Activated gamma-delta T cell treated with Interleukin-2 at 50 U/mL for 16 hours (primary cell): Measurements from ENCODE around the gene WDR33.
A peak's percentile ranks its signal among the peaks of the same experiment; 100 is the strongest.

Experiments used
- DNase-seq: peaks from one replicate; pipeline ENCODE4 v3.0.0-alpha.2; 2020

Gene WDR33

DNA sequence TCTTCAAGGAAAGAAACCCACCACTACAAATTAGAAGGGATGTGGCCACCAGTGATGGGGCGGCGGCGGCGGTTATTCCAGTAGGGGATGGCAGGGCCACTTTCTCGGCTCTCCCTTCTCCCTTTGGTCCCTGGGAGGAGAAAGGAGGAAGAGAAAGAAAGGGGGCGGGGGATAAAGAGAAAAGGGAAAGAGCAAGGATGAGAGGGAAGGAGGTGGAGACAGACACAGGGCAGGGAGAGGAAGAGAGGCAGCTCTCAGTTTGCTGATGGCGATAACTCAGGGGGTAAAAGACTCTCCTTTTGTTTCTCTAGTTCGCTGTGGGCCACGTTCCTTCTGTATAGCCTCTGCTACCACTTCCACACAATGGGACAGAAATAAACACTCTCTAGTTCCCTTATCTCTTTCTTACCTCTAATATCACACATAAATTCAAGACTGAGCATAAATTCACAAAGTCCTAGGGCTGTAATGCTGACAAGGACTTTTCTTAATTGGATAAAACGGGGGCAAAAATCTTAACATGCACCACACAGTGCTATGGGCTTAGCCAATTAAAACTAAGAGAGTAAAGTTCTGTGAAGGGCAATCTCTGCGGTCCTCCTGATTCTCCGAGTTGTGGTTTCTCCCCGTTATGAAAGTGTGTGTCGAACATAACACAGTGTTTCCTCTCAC lies 95.1 kb downstream of the WDR33 start:
- DNase-seq: no peak

DNA sequence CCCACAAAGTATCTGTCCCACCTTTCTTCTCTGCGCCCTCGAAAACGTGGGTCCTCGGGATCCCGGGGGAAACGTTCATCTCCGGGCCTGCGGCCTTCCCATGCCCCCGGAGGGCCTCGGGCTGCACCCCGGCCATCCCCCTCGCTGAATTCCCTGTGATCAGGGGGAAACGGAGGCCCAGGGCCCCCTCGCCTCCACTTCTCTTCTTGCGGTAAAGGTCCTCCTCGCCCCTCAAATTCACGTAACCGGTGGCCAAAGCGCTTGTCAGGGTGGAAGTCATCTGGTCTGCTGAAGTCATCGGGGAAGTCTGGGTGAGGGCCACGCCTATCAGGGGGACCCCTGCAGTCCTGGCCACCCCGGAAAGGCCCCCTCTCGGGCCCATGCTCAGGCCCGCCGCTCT lies 97.4 kb downstream of the WDR33 start:
- DNase-seq: no peak

DNA sequence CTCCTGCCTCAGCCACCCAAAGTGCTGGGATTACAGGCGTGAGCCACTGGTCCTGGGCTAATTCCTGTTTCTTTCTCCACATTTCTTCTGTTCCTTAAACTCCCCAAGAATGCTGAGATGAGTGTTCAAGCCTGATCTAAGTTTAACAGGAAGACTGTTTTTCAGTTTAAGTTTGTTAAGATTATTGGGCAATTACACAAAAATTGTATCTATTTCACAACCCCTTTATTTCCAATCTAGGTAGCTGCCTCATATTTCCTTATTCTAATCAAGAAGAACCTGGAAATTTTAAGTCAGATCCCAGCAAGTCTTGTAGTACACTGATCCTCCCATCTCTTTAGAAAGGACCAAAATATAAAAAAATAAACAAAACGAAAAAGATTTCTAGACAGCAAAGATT lies 98.0 kb downstream of the WDR33 start:
- DNase-seq: no peak

DNA sequence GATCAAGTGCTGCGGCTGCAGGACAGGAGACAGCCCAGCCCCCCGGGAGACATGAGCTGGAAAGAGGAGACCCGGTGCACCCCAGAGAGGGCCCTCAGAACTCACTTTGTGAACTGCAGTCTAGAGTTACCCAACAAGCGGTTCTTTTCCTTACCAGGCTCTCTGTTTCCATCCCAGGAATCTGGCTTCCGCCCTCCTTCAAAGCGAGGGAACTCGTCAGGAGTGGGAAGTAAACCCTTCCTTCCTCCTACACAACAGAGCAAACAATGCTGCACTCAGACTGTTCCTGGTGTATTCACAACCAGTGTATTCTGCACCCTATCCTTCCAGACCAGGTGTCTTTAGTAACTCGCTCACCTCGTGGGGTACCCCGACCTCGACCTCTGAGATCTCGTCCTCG lies 101.6 kb downstream of the WDR33 start:
- no peak for DNase-seq

DNA sequence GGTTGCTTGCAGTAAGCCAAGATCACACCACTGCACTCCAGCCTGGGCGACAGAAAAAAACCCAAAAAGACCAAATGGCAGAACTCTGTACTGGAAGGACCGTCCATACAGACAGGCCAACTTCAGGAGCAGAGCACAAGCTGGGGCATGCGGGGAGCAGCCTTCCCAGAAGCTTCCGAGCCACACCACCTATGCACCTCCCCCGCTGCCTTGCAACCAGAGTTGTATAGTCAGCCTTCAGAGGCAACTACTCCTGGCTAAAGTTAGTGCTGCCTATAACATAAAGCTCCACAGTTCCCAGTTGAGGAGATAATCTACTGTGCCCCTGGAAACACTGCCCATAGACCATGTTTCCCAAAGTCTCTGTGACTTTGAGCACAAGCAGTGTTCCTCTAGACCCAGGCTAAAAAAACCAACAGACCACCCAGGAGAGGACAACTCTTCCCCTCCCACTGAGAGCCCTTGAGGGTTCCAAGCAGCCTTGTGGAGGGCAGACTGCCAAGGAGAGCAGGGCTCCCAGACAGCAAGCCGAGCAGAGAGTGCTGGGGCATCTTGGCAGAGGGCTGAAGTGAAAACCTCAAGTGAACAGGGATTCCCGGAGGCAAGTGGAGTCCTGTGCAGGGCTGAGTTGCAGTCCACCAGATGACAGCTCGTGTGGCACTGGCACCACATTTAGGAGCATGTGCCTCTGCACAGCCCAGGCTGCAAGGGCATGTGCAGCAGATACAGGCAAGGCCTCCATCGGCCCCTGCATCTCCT lies 102.9 kb downstream of the WDR33 start:
- no peak for DNase-seq

DNA sequence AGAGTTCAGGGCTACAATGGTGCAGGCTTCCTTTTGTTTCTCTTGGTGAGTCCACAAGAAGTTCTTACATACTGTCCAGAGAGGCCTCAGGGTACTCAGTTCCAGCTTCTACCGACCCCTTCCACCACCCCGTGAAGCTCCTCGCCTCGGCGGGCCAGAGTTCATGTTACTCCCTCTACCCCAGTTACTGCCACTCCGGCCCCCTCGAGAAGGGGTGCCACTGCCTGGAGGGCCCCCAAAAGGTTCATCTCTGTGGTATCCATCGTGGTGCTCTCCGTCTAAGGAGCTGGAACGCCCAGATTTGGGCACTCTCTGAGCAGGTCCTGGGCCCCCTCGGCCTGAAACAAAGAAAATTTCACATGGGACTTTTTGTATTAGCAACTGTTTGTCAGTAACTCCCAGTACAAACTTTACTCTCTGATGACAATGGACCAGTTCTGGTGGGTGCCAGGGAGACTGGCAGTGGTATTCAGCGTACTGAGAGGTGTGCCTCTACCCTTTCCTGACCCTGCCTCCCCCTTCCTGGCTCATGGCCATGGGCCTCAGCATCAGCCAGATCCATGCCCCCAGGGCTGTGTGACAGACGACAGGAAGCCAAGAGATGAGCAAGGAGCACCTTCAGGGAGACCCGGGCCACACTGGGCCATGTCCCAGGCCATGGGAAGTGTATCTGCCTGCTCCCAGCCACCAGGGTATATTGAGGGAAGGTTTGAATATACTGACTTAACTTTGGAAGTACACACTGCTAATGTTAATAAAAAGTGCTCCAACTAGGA lies 104.6 kb downstream of the WDR33 start:
- no peak for DNase-seq

DNA sequence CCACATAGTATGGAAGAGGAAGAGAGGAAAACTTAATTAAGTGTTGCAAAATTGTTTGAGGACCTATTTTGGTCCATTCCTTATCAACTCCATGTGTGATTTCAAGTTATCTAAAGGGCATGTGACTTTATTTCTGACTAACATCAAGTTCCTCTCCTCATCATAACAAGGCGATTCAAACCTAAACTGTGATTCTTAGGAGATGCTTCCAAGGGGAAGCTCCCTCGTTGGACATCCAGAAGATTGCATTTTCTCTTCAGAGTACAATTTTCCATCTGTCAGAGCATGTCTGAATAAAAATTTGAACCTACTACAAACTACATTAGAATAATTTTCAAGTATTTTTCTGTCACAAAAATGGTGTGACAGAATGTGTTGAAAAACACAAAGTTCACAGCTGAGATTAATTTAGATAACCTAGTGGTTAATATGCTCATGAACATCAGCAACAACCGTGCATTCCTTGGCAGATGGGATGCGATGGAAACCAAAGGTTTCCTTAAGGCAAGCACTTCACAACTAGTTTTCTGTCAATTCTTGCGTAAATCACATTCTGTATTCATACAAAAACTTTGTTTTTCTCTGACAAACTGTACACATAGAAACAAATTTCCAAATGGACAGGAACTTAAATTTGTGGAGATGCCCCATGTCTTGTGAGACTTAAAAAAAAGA lies 105.4 kb downstream of the WDR33 start:
- no peak for DNase-seq

DNA sequence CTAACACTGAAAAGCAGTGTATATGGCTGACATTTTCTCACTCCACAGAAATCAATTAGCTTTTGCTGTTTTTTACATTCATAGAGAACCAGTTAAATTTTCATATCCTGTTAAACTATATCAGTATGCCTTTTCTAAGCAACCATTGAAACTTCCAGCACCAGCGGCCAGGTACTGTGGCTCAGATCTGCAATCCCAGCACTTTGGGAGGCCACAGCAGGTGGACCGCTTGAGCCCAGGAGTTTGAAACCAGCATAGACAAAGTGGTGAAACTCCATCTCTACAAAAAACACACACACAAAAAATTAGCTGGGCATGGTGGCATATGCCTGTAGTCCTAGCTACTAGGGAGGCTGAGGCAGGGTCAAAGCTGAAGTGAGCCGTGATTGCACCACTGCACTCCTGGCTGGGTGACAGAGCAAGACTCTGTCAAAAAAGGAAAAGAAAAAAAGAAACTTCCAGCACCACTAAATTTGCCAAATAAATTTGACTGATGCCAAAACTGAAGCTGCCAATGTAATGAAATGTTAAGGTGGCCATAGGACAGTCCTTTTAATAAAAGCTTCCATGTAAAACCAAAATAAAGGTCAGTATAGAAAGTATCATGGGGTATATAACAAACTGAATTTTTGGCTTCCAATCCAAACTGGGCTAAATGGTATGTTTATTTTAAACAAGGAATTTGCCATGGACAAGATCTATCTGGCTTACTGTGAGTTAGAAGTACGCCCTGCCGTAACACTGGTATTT lies 106.2 kb downstream of the WDR33 start:
- no peak for DNase-seq

DNA sequence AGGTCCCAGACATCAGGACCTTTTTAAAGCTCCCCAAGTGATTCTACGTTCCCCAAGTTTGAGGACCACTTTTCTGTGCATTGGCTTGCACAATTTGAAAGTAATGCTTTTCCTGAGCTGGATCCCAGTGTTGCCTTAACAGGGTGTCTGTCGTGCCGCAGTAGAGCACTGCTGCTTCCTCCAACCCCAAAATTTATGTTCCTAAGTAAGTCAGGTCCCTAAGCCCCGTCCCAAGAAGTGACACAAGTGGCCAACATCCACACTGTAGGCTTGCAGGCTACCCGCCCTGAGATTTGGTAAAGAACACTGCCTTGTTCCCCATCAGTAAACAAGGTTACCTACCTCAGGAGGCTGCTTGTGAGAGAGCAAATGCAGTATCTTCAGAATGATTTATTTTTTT lies 107.7 kb downstream of the WDR33 start:
- DNase-seq: no peak

DNA sequence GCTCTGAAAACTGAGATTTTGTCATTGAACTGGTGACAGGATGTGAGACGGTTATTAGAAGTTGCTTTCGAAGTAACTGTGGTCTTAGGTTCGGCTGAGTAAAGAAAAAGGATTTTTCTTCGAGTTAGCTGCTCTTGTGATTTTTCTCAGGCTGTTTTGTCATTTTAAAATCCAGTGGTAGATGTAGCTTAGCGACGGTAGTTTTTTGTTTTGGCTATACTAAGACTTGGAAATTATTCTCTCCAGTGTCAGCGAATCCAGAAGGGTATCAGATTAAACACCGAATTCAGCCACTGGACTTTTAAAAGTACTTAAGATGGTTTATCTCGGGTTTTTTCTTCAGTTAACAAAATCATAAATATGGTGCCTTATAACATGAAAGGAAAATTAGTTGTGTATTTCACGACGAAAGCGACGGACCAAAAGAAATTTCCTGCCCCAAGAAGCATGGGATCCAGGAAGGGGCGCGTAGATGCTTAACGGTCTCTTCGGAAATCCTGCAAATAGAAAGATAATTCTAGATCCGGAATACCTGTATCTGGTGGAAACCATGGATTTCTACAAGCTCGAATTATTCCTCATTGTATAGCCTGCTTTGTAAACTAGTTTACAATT lies 108.5 kb downstream of the WDR33 start:
- no peak for DNase-seq

DNA sequence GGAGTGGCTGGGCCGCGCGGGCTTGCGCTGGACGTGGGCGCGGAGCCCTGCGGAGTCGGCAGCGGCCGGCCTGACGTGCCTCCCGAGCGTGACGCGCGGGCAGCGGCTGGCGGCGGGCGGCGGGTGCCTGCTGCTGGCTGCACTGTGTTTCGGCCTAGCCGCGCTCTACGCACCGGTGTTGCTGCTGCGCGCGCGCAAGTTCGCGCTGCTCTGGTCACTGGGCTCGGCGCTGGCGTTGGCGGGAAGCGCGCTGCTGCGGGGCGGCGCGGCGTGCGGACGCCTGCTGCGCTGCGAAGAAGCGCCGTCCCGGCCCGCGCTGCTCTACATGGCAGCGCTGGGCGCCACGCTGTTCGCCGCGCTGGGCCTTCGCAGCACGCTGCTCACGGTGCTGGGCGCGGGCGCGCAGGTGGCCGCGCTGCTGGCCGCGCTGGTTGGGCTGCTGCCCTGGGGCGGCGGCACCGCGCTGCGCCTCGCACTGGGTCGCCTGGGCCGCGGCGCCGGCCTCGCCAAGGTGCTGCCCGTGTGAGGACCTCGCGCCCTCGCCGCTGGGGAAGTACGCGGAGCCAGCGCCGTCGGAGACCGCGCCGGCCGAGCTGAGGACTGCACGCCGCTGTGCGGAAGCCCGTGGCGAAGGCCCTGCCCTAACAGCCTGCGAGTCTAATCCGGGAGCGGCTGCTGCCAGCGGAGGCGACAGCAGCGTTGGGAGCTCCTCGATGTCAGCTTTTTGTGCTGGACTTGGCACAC lies 109.1 kb downstream of the WDR33 start:
- peak; percentile 72 for DNase-seq

DNA sequence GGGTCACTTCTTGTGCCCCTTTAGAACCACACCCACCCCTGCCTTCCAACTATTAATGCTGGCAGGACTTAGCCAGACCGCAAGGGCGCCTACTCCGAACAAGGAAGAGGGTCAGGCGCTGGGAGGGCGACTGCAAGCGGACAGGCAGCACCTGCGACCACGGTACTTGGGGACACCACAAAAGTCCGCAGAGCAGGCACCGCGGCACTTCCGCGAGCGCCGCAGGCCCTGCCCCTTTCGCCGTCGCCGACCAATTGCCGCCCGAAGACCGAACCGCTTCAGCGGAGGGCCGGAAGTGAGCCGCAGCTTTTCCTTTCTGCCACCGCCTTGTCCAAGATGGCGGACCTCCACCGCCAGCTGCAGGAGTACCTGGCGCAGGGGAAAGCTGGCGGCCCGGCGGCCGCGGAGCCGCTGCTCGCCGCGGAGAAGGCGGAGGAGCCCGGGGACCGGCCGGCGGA lies 109.7 kb downstream of the WDR33 start, which contains the start of gene SFT2D3:
Gene SFT2D3, plus strand, starts transcription at position 305 of the 458 bp plus-strand sequence. Its CDS starts 32 bp downstream, at position 337.
- DNase-seq: peak; percentile 88

DNA sequence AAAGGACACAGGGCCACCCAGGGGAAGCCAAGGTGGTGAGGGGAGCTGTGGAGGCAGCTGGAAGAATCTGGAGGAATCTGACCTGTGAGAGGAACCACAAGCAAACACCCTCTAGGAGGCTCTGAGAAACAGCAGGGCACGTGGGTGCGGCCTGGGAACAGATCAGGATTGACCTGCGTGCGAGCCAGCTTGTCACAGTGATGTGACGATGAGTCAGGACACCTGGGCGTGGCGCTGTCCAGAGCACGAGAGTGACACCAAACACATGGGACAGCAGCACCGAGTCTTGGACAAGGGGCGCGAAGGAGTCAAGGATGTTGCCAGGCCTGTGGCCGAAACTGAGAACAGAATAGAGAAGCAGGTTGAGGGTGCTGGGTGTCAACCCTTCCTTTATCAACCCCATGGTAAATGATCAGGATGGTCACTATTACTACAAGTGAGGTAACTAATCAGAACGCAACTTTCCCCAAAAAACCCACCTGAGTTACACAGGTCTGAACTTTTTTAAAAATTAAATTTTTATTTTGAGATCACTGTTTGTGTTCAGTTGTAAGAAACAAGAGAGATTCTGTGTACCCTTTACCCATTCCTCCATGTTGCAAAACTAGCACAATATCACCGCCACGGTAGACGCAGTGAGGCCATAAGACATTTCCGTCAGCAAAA lies 110.3 kb downstream of the WDR33 start:
- no peak for DNase-seq

DNA sequence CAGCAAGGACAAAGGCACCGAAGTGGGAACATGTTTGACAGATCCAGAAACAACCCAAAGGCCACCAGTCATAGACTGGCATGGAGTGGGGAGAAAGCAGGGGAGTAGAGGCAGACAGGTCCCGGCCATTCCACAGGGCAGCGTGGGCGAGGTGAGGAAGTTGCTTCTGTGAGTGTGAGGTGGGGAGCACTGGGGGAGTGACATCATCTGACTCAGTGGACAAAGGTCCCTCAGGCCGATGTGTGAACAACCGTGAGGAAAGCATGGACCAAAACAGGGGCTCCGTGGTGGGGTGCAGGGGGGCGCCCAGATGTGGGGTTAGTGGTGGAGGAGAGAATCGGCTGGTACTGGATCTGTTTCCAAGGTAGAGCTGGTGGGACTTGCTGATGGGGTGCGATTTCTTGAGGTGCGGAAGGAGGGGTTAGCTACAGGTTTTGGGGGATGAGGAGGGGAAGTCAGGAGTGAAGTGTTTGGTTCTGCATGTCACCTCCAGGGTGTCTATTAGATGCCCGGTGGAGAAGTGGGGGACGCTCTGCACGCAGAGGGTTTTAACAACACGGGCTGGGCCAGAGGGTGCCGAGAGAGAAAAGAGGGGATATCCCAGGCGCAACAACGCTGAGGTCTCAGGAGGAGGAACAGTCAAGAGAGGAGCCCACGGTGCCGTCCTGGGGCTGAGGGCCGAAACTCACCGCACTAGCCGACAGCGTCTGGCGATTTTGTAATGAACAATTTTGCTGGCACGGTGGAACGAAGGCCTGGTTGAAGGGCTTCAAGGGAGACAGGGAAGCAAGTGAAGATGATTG lies 112.2 kb downstream of the WDR33 start:
- DNase-seq: no peak

DNA sequence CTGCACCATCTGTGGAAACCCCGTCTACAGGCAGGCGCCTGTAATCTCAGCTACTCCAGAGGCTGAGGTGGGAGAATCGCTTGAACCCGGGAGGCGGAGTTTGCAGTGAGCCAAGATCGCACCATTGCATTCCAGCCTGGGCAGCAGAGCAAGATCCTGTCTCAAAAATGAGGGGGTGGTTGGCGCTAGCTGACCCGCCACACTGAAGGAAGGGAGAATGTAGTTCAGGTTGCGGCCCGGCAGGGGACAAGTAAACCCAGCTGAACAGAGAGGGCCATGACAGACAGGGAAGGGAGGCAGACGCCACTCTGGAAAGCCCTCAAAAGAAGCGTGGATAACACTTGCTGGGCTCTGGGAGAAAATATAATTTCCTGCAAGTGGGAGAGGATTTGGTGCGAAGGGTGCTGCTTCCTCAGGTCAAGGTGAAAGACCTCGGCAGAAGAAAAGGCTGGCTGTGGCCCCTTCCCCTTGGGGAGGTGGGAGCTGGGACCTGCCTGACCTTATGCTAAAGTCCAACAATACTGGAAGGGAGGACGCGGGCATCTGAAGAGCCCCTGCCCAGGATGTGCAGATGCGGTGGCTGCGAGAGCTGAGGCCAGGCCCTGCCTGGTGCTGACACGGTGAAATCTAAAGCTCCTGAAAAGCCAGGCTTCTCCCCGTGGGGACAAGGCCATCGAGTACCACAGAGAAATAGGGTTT lies 113.3 kb downstream of the WDR33 start:
- DNase-seq: no peak

DNA sequence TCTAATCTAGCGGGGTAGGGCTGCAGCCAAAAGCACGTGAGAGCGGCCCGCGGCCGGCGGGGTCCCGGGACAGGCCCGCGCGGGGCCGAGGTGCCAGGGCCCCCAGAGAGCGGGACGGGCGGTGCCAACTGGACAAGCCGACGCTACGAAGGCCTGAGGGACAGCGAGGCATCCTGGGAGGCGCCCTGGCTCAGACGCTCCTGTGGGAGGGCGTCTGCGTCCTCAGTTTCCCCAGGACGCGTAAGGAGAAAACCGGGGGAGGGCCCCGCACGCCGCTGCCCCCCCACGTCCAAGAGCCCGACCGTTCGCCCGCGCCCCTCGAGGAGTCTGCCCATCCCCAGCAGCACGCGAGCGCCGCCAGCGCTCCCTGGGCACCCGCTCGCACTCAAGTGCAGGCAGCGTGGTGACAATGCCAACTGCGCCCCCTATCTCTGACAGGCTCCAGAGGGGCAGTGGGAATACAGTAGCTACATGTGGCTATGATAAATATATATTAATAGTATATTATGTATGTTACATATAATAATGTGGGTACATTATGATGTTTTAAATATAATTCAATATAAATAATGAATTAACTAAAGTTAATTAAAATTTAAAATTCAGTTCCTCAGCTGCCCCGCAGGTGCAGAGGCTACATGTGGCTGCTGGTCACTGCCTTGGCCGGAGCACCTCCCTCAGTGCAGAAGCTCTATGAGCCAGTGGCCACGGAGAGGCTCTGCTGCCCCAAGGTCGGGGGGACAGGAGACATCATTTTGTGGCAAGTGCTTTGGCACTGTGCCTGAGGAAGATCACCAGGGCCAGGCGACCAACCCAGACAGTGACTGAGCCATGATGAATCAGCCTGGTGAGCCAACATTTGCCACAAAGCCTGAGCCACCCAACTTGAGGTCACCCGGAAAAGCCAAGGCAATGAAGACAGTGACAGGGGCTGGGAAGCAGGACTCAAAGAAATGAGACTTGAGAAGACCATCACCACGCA lies 115.2 kb downstream of the WDR33 start:
- no peak for DNase-seq

DNA sequence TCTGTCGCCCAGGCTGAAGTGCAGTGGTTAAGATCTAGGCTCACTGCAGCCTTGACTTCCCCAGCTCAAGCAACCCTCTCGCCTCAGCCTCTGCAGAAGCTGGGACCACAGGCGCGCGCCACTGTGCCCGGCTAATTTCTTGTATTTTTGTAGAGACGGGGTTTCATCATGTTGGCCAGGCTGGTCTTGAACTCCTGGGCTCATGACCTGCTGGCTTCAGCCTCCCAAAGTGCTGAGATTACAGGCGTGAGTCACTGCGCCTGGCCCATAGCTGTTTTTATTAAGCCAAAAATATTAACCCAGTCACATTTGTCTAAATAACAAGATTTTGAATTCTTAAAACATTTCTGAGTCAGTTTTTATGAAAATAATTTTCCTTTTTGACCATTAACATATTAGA lies 116.0 kb downstream of the WDR33 start:
- no peak for DNase-seq

DNA sequence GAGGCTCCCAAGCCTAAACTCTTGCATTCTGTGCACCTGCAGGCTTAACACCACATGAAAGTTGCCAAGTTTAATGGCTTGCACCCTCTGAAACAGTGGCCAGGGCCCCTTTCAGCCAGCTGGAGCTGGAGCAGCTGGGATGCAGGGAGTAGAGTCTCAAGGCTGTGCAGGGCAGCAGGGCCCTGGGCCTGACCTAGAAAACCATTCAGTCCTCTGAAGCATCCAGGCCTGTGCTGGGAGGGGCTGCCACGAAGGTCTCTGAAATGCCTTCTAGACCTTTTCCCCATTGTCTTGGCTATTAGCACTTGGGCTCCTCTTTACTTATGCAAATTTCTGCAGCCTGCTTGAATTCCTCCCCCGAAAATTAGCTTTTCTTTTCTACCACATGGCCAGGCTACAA lies 120.3 kb downstream of the WDR33 start:
- DNase-seq: no peak
